OCI-LY1 (cell line): ENCODE results near the gene CHRNB2.

Source experiments
- H2AFZ ChIP-seq: fragments of 200-600 bp; sonication (generic), shearing (Covaris generic); 2 replicates; pipeline ENCODE4 v1.6.0; 2014; ENCODE audit warnings: antibody characterized with exemption, mild to moderate bottlenecking, low read length
- H3F3A ChIP-seq: fragments of 200-600 bp; sonication (generic), shearing (Covaris generic); 2 replicates; pipeline ENCODE4 v1.6.0; 2014; ENCODE audit warnings: mild to moderate bottlenecking, antibody characterized with exemption, low read length, moderate library complexity; ENCODE audit not compliant: insufficient read depth
- H3K27ac ChIP-seq: fragments of 200-600 bp; sonication (generic); 2 replicates; pipeline ENCODE4 v1.5.1; 2014; ENCODE audit warnings: low read length, mixed run types, mild to moderate bottlenecking, low read depth; ENCODE audit not compliant: poor library complexity, severe bottlenecking
- H3K27me3 ChIP-seq: fragments of 200-600 bp; sonication (generic); 2 replicates; pipeline ENCODE4 v1.6.0; 2014; ENCODE audit warnings: antibody characterized with exemption, mild to moderate bottlenecking, low read length, moderate library complexity; ENCODE audit not compliant: insufficient read depth
- H3K36me3 ChIP-seq: fragments of 200-600 bp; sonication (generic); 2 replicates; pipeline ENCODE4 v1.6.1; 2014; ENCODE audit warnings: mild to moderate bottlenecking, antibody characterized with exemption, low read length, moderate library complexity, mixed read lengths; ENCODE audit not compliant: insufficient read depth
- H3K4me1 ChIP-seq: fragments of 200-600 bp; sonication (generic); 2 replicates; pipeline ENCODE4 v1.5.1; 2014; ENCODE audit warnings: mild to moderate bottlenecking, low read length, moderate library complexity; ENCODE audit not compliant: insufficient read depth, severe bottlenecking
- H3K4me2 ChIP-seq: fragments of 200-600 bp; sonication (generic), shearing (Covaris generic); 2 replicates; pipeline ENCODE4 v1.6.1; 2014; ENCODE audit warnings: low read length
- H3K4me3 ChIP-seq: fragments of 200-600 bp; sonication (generic); 2 replicates; pipeline ENCODE4 v1.5.1; 2014; ENCODE audit warnings: low read length, low read depth, mild to moderate bottlenecking, mixed read lengths; ENCODE audit not compliant: poor library complexity, severe bottlenecking
- H3K79me2 ChIP-seq: fragments of 200-600 bp; shearing (Covaris generic); 2 replicates; pipeline ENCODE4 v1.6.1; 2016; ENCODE audit warnings: mixed run types, low read length, mixed read lengths; ENCODE audit not compliant: insufficient read depth
- H3K9ac ChIP-seq: fragments of 200-600 bp; sonication (generic), shearing (Covaris generic); 2 replicates; pipeline ENCODE4 v1.6.1; 2014; ENCODE audit warnings: mild to moderate bottlenecking, low read length, mixed read lengths
- H3K9me2 ChIP-seq: fragments of 200-600 bp; sonication (generic), shearing (Covaris generic); 2 replicates; pipeline ENCODE4 v1.6.1; 2014; ENCODE audit warnings: low read depth, mild to moderate bottlenecking, low read length, mixed read lengths
- H3K9me3 ChIP-seq: fragments of 200-600 bp; shearing (Covaris generic); 2 replicates; pipeline ENCODE4 v1.6.1; 2014; ENCODE audit warnings: low read length, mixed read lengths
- H4K20me1 ChIP-seq: fragments of 200-600 bp; sonication (generic), shearing (Covaris generic); 2 replicates; pipeline ENCODE4 v1.6.0; 2016; ENCODE audit warnings: mild to moderate bottlenecking, low read length; ENCODE audit not compliant: insufficient read depth
- EZH2 ChIP-seq: fragments of 200-600 bp; sonication (generic), shearing (Covaris generic); IDR thresholded peaks from 2 replicates; pipeline ENCODE4 v1.8.0; 2017; ENCODE audit warnings: borderline replicate concordance, mixed run types, mild to moderate bottlenecking, antibody characterized with exemption, low read length, moderate library complexity, mixed read lengths
- TF ChIP-seq, protein P1 (sequence below): fragments of 200-600 bp; sonication (generic), shearing (Covaris generic); IDR thresholded peaks from 2 replicates; pipeline ENCODE4 v1.5.1; 2017; ENCODE audit warnings: mild to moderate bottlenecking, antibody characterized with exemption, low read length, moderate library complexity, mixed read lengths

Gene CHRNB2

GRCh38 chr1:154629061-154629674, 61.6 kb downstream of the CHRNB2 start:
- H3K27me3 ChIP-seq: no peaks in the 10 kb centered on the region; the same call in 1 of the 2 replicates
- no peaks in the 10 kb centered on the region for H3F3A ChIP-seq
- H3K4me2 ChIP-seq: no peak overlapping the region
- no peaks in the 10 kb centered on the region for H4K20me1 ChIP-seq
- H3K9me2 ChIP-seq: no peaks in the 10 kb centered on the region
- TF ChIP-seq, protein P1, sequence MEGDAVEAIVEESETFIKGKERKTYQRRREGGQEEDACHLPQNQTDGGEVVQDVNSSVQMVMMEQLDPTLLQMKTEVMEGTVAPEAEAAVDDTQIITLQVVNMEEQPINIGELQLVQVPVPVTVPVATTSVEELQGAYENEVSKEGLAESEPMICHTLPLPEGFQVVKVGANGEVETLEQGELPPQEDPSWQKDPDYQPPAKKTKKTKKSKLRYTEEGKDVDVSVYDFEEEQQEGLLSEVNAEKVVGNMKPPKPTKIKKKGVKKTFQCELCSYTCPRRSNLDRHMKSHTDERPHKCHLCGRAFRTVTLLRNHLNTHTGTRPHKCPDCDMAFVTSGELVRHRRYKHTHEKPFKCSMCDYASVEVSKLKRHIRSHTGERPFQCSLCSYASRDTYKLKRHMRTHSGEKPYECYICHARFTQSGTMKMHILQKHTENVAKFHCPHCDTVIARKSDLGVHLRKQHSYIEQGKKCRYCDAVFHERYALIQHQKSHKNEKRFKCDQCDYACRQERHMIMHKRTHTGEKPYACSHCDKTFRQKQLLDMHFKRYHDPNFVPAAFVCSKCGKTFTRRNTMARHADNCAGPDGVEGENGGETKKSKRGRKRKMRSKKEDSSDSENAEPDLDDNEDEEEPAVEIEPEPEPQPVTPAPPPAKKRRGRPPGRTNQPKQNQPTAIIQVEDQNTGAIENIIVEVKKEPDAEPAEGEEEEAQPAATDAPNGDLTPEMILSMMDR: no peak
- TF ChIP-seq EZH2: no peak
- peaks cover 20% of the 10 kb centered on the region for H3K4me1 ChIP-seq
- no peak overlapping the region for H3K27ac ChIP-seq
- H3K9me3 ChIP-seq: no peaks in the 10 kb centered on the region
- H3K79me2 ChIP-seq: peaks cover 31% of the 10 kb centered on the region
- H3K9ac ChIP-seq: no peak overlapping the region
- peaks cover 9% of the 10 kb centered on the region for H3K36me3 ChIP-seq
- H3K4me3 ChIP-seq: no peak overlapping the region
- peak overlapping the region; percentile 86 for H2AFZ ChIP-seq
